GM19372 (cell line): ENCODE data around the gene OGA.
"Not testable (repeated sequence)": the region's sequence is repeated elsewhere in the genome, so short reads cannot be mapped to it uniquely, and the experiment has no call there.

Experiments
- ATAC-seq: cut with Tn5 transposase; IDR thresholded peaks from one replicate; pipeline ENCODE4 v1.9.1; 2021; ENCODE audit warnings: mild to moderate bottlenecking, low read depth, moderate library complexity; ENCODE audit not compliant: unreplicated experiment

OGA gene

DNA sequence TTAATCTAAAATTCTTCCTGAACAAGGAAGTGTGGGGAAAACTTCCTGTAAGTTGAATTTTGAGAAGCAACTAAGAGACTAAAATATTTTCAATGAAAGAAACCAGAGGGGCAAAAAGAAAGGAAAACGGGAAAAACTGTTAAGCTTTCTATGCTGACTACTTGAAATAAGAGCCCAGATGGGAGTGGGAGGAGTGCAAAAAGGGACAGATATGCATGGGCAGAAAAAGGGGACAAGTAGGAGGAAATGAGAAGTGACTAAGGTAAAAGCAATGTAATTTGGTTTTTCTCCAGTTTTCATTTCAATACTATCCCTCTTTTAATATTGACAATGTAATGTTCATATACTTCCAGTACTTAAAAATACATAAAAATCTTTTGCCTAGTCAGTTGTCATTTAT lies 11.1 kb downstream of the OGA start:
- no peak for ATAC-seq

DNA sequence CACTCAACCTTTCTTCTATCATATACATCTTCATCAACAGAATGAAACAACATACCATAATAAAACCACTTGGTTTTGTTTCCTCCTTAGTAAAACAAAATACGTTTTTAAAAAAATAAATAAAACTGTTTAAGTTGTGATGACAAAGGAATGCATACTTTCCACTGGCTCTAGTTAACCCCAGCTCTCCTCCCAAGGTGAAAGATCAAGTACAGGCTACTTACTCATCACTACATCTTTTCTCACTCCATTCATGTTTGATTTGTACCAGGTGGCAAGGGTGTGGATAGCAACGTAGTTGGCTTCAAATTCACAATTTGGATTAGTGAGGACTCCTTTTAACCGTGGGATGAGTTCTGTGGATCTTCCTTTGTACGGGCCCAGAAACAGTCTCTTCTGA lies 14.7 kb downstream of the OGA start:
- no peak for ATAC-seq

DNA sequence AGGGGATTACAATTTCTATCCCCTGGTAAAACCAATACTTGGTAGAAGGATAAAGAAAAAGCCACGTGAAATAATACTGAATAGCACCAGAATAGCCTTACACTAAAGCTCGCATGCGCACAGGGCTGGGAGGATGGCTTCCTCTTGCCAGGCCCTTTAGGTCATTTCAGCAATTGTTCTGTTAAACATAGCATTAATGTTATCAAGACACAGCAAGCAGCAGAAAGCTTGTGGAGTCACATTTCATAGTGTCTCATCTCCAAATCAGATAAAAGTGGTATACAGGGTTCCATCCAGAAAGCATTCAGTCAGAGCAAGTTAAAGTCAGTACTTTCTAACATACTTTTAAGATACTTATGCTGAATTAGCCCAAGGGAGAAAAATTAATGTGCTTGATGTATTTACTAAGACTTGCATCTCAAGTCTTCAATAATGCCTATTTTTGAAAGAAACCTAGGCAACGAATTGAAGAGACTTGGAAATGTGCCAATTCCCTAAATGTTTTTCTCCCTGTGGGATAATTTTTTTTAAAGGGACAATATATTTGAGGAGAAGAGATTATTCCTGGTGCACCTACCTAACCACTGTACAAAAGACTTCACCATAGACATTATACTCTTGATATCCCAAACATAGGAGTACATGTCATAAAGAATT lies 20.7 kb downstream of the OGA start:
- no peak for ATAC-seq

DNA sequence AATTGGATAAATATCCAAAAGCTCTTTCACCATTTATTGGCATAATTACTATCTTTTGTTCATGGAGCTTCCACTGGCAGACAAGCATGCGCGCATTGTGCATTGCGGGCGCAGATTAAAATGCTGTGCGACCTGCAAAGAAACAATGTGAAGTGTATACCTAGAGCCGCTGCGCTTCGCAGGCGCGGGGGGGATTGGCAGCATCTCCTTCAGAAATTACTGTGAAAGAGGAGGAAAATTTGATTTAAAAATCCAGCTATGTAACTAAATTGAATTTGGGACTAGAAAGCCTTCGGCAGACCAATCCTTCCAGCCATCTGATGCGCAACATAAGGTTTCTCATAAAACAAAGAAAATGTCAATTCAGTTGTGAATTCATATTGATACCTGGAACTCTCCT lies 24.7 kb downstream of the OGA start:
- ATAC-seq = no peak

DNA sequence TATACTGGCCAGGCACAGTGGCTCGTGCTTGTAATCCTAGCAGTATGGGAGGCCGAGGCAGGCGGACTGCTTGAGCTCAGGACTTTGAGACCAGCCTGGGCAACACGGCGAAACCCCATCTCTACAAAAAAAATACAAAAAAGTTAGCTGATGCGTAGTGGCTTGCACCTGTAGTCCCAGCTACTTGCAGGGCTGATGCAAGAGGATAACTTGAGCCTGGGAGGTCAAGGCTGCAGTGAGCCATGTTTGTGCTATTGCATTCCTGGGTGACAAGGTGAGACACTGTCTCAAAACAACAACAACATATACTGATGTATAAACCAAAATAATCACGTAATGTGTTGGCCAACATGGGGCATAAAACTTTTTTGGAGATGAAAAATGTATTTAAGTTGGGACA lies 28.6 kb downstream of the OGA start:
- no peak for ATAC-seq

DNA sequence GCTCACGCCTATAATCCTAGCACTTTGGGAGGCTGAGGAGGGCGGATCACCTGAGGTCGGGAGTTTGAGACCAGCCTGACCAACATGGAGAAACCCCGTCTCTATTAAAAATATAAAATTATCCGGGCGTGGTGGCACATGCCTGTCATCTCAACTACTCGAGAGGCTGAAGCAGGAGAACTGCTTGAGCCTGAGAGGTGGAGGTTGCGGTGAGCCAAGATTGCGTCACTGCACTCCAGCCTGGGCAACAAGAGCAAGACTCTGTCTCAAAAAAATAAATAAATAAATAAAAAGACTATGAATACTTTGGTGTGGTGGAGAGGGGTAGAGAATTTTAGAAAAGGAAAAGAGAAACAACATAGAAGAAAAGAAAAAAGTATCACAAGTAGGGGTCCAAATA lies 29.0 kb downstream of the OGA start:
- not testable (repeated sequence) for ATAC-seq

DNA sequence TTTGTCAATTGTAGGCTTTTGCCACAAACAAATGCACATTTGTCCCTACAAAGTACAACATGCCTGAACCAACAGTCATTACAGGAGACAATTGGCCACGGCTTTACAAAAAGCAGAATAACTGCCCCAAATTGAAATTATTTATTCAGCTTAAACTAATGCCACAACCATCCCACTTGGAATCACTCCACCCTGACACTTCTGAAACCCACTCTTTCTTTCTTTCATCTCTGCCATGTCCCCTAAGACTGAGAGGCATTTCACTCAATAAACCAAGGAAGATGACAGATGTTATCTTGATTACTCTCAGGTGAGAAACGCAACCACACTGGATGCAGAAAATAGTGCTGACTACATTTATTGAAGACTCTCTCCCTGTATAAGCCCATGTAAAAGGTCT lies 32.4 kb downstream of the OGA start:
- no peak for ATAC-seq

DNA sequence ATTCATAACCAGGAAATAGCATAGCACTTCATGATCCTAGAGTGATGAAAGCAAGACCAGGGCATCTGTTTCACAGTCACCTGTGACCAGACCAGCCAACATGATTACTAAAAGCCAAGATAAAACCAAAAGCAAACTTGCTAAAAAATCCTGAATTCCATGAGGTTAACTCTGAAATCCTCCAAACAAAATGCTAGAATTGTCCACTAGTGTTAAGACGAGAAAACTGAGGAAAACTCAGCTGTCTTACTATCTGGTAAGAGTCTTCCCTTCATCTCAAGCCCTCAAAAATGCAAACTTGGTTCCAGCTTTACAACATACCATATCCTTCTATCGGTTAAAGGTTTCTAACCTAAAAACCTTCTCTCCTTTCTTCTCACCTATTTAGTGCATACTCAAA lies 33.7 kb downstream of the OGA start:
- no peak for ATAC-seq

DNA sequence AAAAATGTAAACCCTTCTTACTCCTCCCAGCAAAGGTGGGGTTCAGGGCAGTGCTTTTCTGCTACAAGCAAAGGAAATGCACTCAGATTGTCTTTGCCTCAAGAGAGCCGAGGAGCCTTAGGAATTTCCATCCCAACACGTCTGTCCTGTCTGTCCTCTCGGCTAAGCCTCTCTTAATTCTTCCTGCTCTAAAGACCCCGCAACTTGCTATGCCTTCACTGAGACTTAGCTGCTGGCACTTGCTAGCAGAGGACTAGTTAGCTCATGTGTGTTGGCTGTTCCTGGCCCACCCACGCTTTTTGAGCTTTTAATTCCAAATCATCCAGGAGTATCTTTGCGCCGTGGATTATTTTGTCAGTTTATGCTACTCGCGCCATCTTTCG lies 34.5 kb downstream of the OGA start:
- no peak for ATAC-seq

DNA sequence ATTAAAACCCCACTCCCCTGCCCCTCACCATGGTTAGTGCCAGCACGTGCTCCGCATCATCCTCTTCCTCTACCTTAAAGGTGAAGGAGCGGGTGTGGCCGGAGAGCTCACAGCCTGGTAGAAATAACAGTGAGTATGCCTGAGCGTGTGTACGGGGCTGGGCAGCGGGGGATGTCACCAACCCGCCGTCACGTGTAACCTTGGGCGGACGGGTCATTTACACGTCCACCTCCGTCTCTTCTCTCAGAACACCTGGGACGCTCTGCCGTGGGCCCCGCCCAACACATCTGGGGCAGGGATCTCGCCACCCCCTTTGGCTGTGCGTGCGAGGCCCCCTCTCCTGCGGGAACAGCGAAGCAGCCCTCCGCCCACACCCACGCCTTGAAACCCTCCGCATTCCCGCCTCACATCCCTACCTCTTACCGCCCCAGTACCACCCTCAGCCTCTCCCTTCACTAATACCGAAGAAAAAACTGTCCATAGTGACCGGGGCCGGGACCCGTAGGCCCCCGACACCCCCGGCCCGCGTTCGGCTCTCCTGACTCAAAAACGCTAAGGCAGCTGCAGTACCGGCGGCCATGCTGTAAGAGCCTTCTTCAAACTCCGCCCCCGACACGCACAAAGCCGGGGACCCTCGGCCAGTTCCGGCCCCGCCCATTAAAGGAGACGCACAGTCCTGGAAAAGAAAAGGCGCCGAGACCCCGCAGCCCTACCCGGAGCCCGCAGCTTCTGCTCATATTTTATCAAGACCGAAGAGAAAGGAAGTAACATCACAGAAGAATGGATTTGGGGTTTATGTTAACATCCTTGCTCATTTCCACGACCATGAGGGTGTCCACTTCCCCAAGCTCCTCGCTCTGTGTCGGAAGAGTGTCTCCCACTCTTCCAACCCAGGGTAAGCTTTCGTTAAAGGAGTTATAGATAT lies 35.2 kb downstream of the OGA start, which contains the start of gene NPM3:
Gene NPM3, minus strand, starts transcription at position 636 of the 925 bp plus-strand sequence. Its CDS starts 56 bp downstream, at position 580.
- ATAC-seq = peak; percentile 69

DNA sequence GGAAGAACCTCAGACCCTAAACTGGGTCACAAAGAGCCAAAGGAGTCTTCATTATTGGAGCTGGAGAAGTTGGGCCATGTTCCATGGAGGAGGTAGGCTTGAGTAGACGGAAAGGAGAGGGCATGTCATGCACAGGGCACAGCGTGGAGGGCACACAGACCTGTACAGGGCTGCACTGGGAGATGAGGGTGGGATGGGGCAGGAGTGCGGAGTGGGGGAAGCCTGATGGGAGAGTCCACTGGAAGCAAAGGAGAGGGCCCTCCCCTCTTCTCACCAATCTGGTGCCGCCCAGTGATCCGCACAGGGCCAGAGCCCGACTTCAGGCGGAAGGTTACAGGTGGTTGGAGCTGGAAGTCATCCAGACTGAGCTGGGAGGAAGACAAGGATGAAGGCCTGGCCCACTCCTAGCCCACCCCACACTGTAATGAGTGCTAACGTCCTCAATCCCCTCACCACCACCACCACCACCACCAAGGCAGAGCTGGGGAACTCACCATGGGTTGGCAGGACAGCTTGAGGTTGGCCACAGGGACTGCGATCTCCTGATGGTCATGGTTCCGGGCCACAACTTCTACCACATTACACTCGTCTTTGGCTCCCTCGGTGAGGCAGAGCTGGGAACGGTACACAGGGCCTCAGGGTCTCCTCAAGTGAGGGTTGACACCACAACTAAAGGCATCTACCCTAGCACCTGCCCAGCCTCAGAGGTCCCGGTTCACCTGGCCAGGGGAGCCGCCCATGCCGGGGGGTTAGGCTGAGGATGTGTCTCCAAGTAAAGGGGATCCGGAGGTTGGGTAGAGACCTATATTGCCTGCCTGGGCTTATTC lies 36.0 kb downstream of the OGA start:
- no peak for ATAC-seq

DNA sequence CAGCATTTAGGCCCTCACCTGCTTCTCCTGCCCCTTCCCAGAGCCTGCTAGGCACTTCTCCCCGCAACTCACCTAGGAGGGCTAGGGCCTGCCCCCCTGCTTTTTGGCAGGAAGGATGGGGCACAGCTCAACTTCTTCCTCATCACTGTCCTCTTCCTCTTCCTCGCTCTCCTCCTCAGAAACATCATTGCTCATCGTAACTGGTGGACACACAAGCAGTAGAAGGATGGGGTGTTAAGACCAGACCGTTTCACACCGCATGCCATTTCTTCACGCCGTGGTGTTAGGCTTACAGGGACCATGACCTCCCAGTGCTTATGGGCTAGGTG lies 36.6 kb downstream of the OGA start:
- ATAC-seq = no peak

DNA sequence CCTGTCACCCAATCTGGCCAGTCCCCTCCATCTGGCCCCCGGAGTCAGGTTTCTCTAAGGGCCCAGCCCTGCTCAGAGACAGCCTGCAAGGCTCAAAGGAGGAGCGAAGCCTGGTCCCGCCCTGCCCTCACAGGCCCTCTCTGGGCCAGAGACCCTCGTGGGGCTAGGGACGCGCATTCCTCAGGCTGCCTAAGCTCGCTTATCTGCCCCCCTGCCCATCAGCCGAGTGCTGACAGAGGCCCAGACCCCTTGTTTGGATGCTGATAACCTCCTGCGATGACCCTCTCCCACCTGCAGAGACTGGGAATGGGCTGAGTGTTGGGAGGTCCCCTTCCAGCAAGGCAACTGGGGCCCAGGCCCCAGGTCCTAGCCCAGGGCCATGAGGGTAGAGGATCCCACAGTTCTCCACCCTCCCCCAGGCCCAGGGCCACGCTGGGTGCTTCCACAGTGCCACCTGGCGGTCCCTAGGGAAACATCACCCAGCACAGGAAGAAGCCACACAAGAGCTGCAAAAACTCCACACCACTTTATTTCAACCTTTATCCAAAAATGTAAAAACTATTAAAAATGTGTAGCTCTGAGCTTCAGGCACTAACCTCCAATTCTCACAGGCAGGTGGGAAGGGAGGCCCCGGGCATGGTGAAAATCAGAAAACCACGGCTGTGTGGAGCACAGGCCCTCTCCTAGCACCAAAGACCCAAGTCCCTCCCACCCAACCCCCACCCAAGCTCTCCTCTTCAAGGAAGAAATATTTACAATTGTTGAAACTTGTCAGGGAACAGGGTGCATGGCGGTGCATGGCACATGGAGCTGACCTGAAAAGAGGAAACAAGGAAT lies 37.2 kb downstream of the OGA start:
- no peak for ATAC-seq

DNA sequence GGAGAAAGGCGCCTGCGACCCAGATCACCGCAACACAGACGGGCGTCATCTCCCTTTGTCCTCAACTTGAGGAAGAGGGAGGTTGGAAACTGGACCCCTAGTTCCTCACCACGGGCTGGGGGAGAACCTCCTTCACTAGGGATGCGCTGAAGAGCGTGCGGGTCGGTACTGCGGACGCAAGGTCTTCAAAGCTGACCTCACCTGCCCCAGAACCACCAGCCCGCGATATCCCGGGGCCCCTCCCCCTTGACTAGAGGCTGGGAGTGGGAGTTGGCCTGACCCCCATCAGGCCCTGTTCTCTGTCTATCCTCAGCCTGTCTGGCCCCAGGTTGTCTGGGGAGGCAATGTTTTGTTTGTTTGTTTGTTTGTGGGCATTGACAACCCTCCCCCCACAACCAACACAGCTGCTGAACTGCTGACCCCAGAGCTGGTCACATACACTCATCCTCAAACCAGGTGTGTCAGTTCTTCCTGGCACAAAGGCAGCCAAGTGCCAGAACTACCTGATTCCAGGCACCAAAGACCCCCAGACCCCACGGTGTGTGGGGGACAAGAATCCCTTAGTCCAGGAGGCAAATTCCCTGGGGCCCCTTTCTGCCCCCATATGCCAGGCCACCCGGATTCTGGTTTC lies 37.9 kb downstream of the OGA start:
- ATAC-seq = no peak

DNA sequence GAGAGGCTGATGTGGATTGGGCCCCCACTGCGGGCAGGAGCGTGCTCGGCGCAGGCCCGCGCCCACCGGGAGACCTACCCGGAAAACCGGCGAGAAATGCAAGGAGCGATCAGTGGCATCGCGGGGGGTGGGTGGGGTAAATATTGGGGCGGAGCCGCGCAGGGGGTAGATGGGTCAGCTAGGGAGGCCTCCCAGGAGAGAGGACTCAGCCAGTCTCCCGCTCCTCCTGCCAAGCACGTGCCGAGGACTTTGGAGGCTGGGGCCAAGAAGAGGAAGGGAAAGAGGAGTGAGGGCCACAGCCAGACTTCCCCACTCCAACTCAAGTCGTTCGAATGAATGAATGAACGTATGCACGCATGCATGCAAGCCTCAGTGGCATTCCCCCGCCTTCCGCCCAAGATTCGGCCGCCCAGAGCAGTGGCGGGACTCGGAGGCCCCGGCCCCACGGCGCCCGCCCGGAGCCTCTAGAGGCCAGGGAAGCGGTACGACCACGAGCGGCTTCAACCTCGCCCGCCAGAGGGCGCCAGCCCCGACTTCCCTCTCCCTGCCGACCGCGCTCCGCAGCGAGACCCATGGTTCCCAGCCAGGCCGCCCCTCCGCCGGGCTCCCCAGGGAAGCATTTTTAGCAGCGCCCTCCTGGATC lies 38.6 kb downstream of the OGA start:
- ATAC-seq = no peak

DNA sequence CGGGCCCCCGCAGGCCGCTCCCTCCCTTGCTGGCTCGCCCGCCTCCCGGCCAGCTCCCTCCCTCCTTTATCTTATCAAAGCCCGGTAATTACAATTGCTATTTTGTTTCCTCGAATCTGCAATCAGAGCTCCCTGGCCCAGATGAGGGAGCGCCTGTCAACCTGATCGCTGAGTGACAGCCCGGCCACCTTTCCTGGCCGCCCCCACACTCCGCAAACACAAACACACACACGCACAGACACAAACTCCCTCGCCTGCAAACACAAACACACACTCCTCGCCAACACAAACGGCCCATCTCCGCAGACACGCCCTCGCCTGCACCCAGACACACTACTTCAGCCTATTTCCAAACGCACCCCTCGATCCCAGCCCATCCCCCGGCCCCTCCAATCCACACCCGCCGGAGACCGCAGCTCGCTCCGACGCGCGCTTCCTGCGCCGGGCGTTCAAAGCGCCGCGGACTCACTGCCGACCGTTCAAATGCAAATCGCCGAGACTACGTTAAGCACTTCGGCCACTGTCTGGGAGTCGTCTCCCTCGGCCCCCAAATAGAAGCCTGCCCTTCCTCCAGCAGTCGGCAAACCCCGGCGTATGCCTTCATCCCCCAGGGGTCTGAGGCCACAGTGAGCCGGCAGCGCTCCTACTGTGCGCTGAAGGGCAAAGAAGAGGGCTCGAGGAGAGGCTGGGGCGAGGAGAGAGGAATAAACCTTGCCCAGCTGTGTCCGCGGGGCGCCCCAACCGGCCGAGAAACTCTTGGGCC lies 39.3 kb downstream of the OGA start:
- ATAC-seq = no peak

DNA sequence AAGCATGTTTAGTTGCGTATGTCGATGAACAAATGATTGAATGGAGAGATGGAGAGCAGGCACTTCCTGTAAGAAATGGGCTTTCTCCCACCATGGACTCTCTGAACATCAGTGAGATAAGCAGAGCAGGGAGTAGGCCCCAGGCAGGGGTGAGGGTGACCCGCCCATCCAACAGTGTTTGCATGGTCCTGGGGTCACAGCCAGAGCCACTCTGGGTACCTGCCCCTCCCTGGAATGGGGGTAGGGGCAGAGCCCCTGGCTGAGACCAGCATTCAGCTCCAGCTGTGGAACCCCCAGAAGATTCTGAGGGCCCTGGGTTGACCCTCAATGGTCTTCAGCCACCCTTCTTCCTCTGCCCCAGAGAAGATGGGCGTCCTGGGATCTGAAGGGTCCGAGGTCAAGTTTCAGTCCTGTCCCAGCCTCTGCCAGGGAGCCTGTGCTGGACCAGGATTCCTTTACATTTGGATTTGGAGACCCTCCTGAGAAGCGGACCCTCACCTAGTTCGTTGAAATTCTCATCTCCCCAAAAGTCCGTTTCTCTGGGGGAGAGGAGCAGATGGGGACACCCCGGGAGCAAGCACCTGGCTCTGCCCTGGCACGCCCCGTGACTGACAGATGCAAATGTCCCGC lies 40.0 kb downstream of the OGA start:
- ATAC-seq = no peak

DNA sequence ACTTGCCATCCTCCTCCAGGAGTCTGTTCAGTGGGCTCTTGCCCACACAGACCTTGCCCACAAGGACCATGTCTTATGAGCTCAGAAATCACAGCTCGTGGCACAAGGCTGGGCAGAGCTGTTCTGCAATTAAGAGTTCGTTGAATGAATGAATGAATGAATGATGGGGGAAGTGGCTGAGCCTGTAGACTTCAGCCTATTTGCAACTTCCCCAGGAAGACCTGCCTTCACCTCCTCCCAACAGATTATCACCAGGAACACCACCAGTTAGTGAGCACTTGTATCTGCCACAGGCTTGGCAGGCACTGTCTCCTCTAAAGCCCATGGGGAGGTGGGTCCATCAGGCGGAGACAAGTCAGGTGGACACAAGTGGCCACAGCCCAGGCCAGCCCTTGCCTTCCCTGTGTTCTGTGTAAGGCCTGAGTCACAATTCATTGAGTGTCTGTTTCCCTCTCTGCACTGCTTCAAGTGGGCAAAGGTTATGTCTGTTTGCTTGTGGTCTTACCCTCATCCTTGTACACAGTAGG lies 40.6 kb downstream of the OGA start:
- no peak for ATAC-seq
